ENCODE results near the gene TCF20.

Gene TCF20

DNA sequence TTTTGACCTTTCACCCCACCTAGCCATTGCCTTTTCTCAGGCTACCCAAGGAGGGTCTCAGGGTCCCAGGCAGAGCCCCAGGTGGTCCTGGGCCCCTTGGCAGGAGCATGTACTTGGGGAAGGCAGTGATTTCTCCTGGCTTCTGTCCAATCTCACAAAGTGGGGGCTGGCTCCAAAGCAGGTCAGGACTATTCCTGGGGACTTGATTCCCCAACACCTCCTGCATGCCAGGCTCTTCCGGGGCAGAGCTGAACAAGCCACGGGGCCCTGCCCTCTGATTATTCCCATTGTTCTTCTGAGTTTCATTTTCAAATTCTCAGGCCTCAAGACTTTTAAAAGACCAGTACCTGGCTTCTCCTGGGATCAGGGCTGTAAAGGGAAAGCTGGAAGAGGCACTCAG is 1.5 kb upstream of the TCF20 start:
- no peak for DNase-seq (ENCODE audit: low read depth)
- H3K4me3 ChIP-seq (ENCODE audit: low read depth, low read length): no peak overlapping the region
- TF ChIP-seq CTCF (IDR thresholded peaks at IDR 0.05; ENCODE audit: low read depth, low read length) (no peak), MYC (IDR thresholded peaks at IDR 0.05; ENCODE audit: low read depth, low read length) (no peak), POLR2A (IDR thresholded peaks at IDR 0.05; ENCODE audit: extremely low read depth, insufficient read length) (no peak), MAX (IDR thresholded peaks at IDR 0.05; ENCODE audit: low read depth, low read length) (no peak)

- H3K4me3 ChIP-seq (ENCODE audit: low read depth, low read length): no peak overlapping the region
- no peak for DNase-seq (ENCODE audit: low read depth)
Measured at GRCh38 chr22:42271191-42271813, 849 bp upstream of the TCF20 start.

GRCh38 chr22:42270176-42270509 is 310 bp downstream of the TCF20 start:
- peak; percentile 54 for DNase-seq (ENCODE audit: low read depth)
- TF ChIP-seq POLR2A (IDR thresholded peaks at IDR 0.05; ENCODE audit: extremely low read depth, insufficient read length) (no peak), MAX (IDR thresholded peaks at IDR 0.05; ENCODE audit: low read depth, low read length) (no peak), MYC (IDR thresholded peaks at IDR 0.05; ENCODE audit: low read depth, low read length) (no peak), CTCF (IDR thresholded peaks at IDR 0.05; ENCODE audit: low read depth, low read length) (no peak)
- peak overlapping the region; percentile 76 for H3K4me3 ChIP-seq (ENCODE audit: low read depth, low read length)

More at GRCh38 chr22:42271191-42271813, 849 bp upstream of the TCF20 start:
- TF ChIP-seq CTCF (IDR thresholded peaks at IDR 0.05; ENCODE audit: low read depth, low read length): no peak
- no peak for TF ChIP-seq MYC (IDR thresholded peaks at IDR 0.05; ENCODE audit: low read depth, low read length)
- TF ChIP-seq POLR2A (IDR thresholded peaks at IDR 0.05; ENCODE audit: extremely low read depth, insufficient read length): no peak
- TF ChIP-seq MAX (IDR thresholded peaks at IDR 0.05; ENCODE audit: low read depth, low read length): no peak

GRCh38 chr22:42269432-42270175 is 849 bp downstream of the TCF20 start:
- DNase-seq (ENCODE audit: low read depth): peak; percentile 71
- TF ChIP-seq CTCF (IDR thresholded peaks at IDR 0.05; ENCODE audit: low read depth, low read length) (no peak), POLR2A (IDR thresholded peaks at IDR 0.05; ENCODE audit: extremely low read depth, insufficient read length) (no peak), MAX (IDR thresholded peaks at IDR 0.05; ENCODE audit: low read depth, low read length) (peak; percentile 44; the same call in 1 of the 2 replicates), MYC (IDR thresholded peaks at IDR 0.05; ENCODE audit: low read depth, low read length) (no peak; the same call in none of the 2 replicates)
- peak overlapping the region; percentile 76 for H3K4me3 ChIP-seq (ENCODE audit: low read depth, low read length)

GRCh38 chr22:42268852-42269410 is 1.5 kb downstream of the TCF20 start:
- DNase-seq (ENCODE audit: low read depth): no peak
- TF ChIP-seq POLR2A (IDR thresholded peaks at IDR 0.05; ENCODE audit: extremely low read depth, insufficient read length) (no peak), MYC (IDR thresholded peaks at IDR 0.05; ENCODE audit: low read depth, low read length) (no peak), CTCF (IDR thresholded peaks at IDR 0.05; ENCODE audit: low read depth, low read length) (no peak), MAX (IDR thresholded peaks at IDR 0.05; ENCODE audit: low read depth, low read length) (no peak)
- peak overlapping the region; percentile 76 for H3K4me3 ChIP-seq (ENCODE audit: low read depth, low read length)
